Naive thymus-derived CD4-positive, alpha-beta T cell (primary cell): ENCODE data around the gene FSD1L. TPM values are rescaled to one million over a fixed set of nuclear protein-coding genes. Genes with fewer than 3 reads are reported as not detected.

ENCODE experiments used
- ATAC-seq: fragments of 150-1000 bp; cut with Tn5 transposase; 2 replicates; pipeline ENCODE4 v1.10.0; 2021; ENCODE audit warnings: mild to moderate bottlenecking, moderate library complexity
- CTCF ChIA-PET: fragments of 350-600 bp; sonication (Branson Sonifier 250); formaldehyde crosslinking; loops from one replicate; lab custom pipeline; 2021; ENCODE audit warnings: antibody characterized with exemption; lab: Charles Lee
- POLR2A ChIA-PET: fragments of 350-600 bp; sonication (Branson Sonifier 250); formaldehyde crosslinking; loops from one replicate; lab custom pipeline; 2021; ENCODE audit warnings: antibody characterized with exemption, inconsistent platforms; lab: Charles Lee
- DNase-seq, 9 donors: peaks; one replicate each; pipeline versions ENCODE4 v3.0.0 to v3.0.0-alpha.2; 2020 to 2022; ENCODE audit warnings: mixed read lengths in 1 of 9
- H3K27ac ChIP-seq: one replicate; pipeline ENCODE4 v1.7.0; 2013; ENCODE audit warnings: mild to moderate bottlenecking, low read depth, low read length, moderate library complexity
- H3K27me3 ChIP-seq, 2 donors: one replicate each; pipeline ENCODE4 v1.7.0; 2013; ENCODE audit warnings: low read length in 2 of 2, mild to moderate bottlenecking in 2 of 2, moderate library complexity in 2 of 2; ENCODE audit not compliant: control insufficient read depth in 2 of 2, insufficient read depth in 2 of 2
- H3K36me3 ChIP-seq, 3 experiments: 1 replicate in 2 of 3; 2 replicates in 1 of 3; pipeline ENCODE4 v1.7.0; 2013; ENCODE audit warnings: low read length in 3 of 3, mild to moderate bottlenecking in 3 of 3, moderate library complexity in 1 of 3; ENCODE audit not compliant: insufficient read depth in 3 of 3, control insufficient read depth in 2 of 3
- H3K4me1 ChIP-seq, 2 donors: one replicate each; pipeline ENCODE4 v1.7.0; 2013; ENCODE audit warnings: low read length in 2 of 2, mild to moderate bottlenecking in 2 of 2, moderate library complexity in 1 of 2; ENCODE audit not compliant: control insufficient read depth in 2 of 2, insufficient read depth in 2 of 2
- H3K4me3 ChIP-seq: 2 replicates; pipeline ENCODE4 v1.7.0; 2013; ENCODE audit warnings: mild to moderate bottlenecking, low read length
- H3K9me3 ChIP-seq, 3 experiments: 1 replicate in 2 of 3; 2 replicates in 1 of 3; pipeline ENCODE4 v1.7.0; 2013; ENCODE audit warnings: low read length in 3 of 3; ENCODE audit not compliant: control insufficient read depth in 2 of 3
- H3K27ac Mint-ChIP-seq, 9 donors: one replicate each; pipeline ENCODE4 v1.8.0; 2020 to 2022; ENCODE audit warnings: mixed read lengths in 9 of 9, mild to moderate bottlenecking in 8 of 9, moderate library complexity in 5 of 9, inconsistent platforms in 2 of 9
- H3K27me3 Mint-ChIP-seq, 5 donors: one replicate each; pipeline ENCODE4 v1.8.0; 2021 to 2022; ENCODE audit warnings: mixed read lengths in 5 of 5, mild to moderate bottlenecking in 1 of 5
- H3K36me3 Mint-ChIP-seq, 5 donors: one replicate each; pipeline ENCODE4 v1.8.0; 2020 to 2022; ENCODE audit warnings: mixed read lengths in 5 of 5, mild to moderate bottlenecking in 3 of 5, inconsistent platforms in 1 of 5
- H3K4me1 Mint-ChIP-seq, 7 donors: one replicate each; pipeline ENCODE4 v1.8.0; 2020 to 2022; ENCODE audit warnings: mixed read lengths in 7 of 7, mild to moderate bottlenecking in 3 of 7, inconsistent platforms in 1 of 7
- H3K4me3 Mint-ChIP-seq, 10 donors: one replicate each; pipeline ENCODE4 v1.8.0; 2020 to 2022; ENCODE audit warnings: mild to moderate bottlenecking in 10 of 10, mixed read lengths in 10 of 10, moderate library complexity in 6 of 10, inconsistent platforms in 2 of 10
- H3K9me3 Mint-ChIP-seq, 11 donors: one replicate each; pipeline ENCODE4 v1.8.0; 2020 to 2022; ENCODE audit warnings: mixed read lengths in 11 of 11, mild to moderate bottlenecking in 4 of 11, inconsistent platforms in 1 of 11, moderate library complexity in 1 of 11
- intact Hi-C, 2 donors: fragments of 100-400 bp; cut with micrococcal nuclease; formaldehyde crosslinking; loops; one replicate each; pipeline ENCODE4 v1.15.1; 2023
- polyA plus RNA-seq, 2 donors: library from polyadenylated mRNA; unstranded; fragments of 300-500 nt; fragmentation: Illumina TruSeq; gene quantifications; one replicate each; pipeline ENCODE4 v1.2.3, GENCODE V29; 2021
- total RNA-seq, 6 experiments: library from RNA in 5 of 6; stranded (reverse) in 5 of 6; gene quantifications; 1 replicate in 5 of 6; 2 replicates in 1 of 6; pipeline ENCODE4 v1.2.3 and lab custom pipeline; 2021 to 2026

Gene FSD1L
- total and polyA plus RNA-seq, 7 experiments from 2014 or later: 0.08 to 5.8 (median 0.61) TPM

DNA sequence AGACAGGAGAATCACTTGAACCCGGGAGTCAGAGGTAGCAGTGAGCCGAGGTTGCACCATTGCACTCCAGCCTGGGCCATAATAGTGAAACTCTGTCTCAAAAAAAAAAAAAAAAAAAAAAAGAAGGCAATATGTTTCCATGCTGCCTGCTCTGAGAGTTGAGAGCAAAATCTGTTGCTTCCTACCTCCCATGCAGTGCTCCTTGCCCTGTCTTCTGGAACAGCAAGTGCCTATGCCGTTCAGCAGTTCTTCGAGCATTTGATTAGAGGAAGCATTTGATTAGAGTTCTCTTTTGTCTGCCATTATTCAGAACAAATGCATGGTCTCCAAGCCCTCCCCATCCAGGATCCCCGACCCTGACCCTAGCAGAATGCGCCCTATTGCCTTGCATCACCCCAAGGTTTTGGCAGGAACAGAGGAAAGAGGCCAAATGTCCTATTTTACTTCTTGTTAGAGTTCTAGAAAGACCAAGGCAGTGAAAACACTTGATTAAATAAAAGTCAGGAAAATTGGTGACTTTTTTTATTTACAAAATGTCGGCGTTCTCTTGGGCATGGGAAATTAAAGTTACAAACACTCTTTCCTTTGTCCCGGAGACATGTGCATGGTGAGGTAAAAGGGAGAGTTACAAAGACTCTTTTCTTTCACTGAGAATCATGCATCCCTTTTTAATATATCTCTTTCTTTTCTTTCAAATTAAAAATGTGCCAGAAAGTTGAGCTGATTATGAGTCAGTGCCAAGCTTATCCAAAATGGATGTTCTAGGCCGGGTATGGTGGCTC, 27.8 kb upstream of the FSD1L start:
- no peaks in the 10 kb centered on the region for H3K36me3 Mint-ChIP-seq
- no peak overlapping the region for H3K27ac Mint-ChIP-seq
- no peaks in the 10 kb centered on the region for H3K36me3 ChIP-seq
- intact Hi-C loops: loop anchor here in 1 of 2 donors (5.0 kb wide), 1 partner anchor 453 kb away; no protein-coding TSS in a partner anchor
- peaks cover 2 to 9% (median 4%) of the 10 kb centered on the region in 5 donors for H3K27me3 Mint-ChIP-seq
- no peak overlapping the region for H3K27ac ChIP-seq
- no peaks in the 10 kb centered on the region for H3K4me1 ChIP-seq
- no peaks in the 10 kb centered on the region for H3K27me3 ChIP-seq
- no peaks in the 10 kb centered on the region for H3K9me3 Mint-ChIP-seq
- no peaks in the 10 kb centered on the region for H3K9me3 ChIP-seq
- no peak for ATAC-seq
- H3K4me3 ChIP-seq: no peak overlapping the region
- no peak for DNase-seq
- ChIA-PET CTCF (interaction anchor here (5.4 kb wide), 1 partner anchor 556 kb away, joined by 28 read pairs; no protein-coding TSS in a partner anchor), POLR2A (no interaction called here)
- no peak overlapping the region for H3K4me3 Mint-ChIP-seq
- H3K4me1 Mint-ChIP-seq: peaks cover 0 to 19% (median 0%) of the 10 kb centered on the region in 7 donors

DNA sequence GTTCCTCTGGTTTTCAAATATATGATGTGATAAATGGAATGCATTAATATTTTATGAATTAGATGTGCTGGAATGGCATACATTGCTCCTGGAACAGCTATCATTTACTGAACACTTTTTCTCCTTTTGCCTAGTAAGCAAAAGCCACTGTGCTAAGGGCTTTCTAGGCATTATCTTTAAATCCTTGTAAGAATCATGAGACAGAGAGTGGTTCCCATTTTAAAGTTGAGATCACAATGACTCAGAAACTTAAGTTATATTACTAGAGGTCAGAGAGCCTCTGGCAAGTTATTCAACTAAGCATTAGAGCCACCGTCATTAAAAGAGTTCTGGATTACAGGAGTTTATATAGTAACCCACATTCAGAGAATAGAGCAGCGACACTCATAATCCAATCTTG, 26.7 kb upstream of the FSD1L start:
- Histone ChIP-seq H3K27me3 (no peaks in the 10 kb centered on the region), H3K9me3 (no peaks in the 10 kb centered on the region), H3K36me3 (no peaks in the 10 kb centered on the region), H3K4me1 (no peaks in the 10 kb centered on the region), H3K4me3 (no peak overlapping the region), H3K27ac (no peak overlapping the region)
- Mint-ChIP-seq H3K4me3 (no peak overlapping the region), H3K27me3 (peaks cover 0 to 4% (median 0%) of the 10 kb centered on the region in 5 donors), H3K27ac (no peak overlapping the region), H3K36me3 (no peaks in the 10 kb centered on the region), H3K9me3 (no peaks in the 10 kb centered on the region), H3K4me1 (peaks cover 0 to 15% (median 0%) of the 10 kb centered on the region in 7 donors)
- ATAC-seq (no peak), DNase-seq (no peak)
- intact Hi-C loops: no loop called here
- CTCF ChIA-PET: interaction anchor here (1.0 kb wide), 1 partner anchor 12 kb away, joined by 3 read pairs; no protein-coding TSS in a partner anchor
- POLR2A ChIA-PET: no interaction called here

DNA sequence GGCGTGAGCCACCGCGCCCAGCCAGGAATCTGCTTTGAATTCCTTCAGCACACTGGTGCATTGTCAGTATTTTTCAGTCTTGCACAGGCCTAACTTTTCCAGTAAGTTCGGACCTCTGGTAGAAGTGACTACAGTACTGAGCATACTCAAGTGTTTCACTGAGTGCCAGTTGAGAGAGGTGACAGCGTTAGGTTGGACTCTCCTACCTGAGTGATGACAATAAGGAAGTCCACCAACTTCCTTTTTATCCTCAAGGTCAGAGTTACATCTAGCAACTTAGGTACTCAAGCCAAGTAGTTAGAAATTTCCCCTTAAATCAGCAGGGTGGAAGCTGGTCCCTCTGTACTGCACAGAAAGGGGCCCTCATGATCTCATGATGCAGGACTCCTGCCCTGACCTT, 26.0 kb upstream of the FSD1L start:
- POLR2A ChIA-PET: no interaction called here
- H3K27ac ChIP-seq: no peak overlapping the region
- intact Hi-C loops: no loop called here

DNA sequence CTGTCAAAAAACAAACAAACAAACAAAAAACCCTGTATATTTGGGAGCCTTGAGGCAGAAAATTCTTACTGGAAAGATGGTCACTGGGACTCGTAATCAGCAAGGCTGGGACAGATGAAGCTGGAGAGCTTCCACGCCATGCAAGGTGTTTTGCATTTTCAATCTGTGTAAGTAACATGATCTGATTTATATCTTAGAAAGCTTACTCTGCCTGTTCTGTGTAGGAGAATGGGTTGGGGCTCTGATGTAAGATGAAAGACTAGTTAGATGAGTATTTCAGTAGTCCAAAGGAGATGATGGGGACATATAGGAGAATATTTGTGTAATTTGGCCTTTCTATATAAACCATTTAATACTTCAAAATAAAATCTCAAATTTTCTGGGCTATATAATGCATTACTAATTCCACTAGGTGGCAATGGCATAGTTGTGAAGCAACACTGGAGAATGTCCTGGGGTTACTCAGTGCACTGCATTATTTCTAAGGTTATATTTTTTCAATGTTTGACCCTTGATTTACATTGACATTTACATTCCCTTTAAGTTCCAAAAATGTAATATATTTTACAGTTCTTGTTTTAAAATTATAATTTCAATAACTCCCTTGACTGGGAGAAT, 21.9 kb upstream of the FSD1L start:
- Mint-ChIP-seq H3K4me3 (no peak overlapping the region), H3K27ac (no peak overlapping the region), H3K4me1 (no peaks in the 10 kb centered on the region), H3K9me3 (no peaks in the 10 kb centered on the region), H3K36me3 (no peaks in the 10 kb centered on the region), H3K27me3 (peaks cover 0 to 4% (median 0%) of the 10 kb centered on the region in 5 donors)
- Histone ChIP-seq H3K4me1 (no peaks in the 10 kb centered on the region), H3K27ac (no peak overlapping the region), H3K4me3 (no peak overlapping the region), H3K9me3 (no peaks in the 10 kb centered on the region), H3K36me3 (no peaks in the 10 kb centered on the region), H3K27me3 (no peaks in the 10 kb centered on the region)
- ChIA-PET CTCF (interaction anchor here (0.7 kb wide), 1 partner anchor 32 kb away, joined by 4 read pairs; no protein-coding TSS in a partner anchor), POLR2A (no interaction called here)
- intact Hi-C loops: loop anchor here (1.0 to 5.0 kb wide), 2 partner anchors 56 to 292 kb away; no protein-coding TSS in a partner anchor
- no peak for ATAC-seq
- no peak for DNase-seq

More for the DNA sequence above, 26.0 kb upstream of the FSD1L start:
- Histone ChIP-seq H3K27me3 (no peaks in the 10 kb centered on the region), H3K4me3 (no peak overlapping the region), H3K36me3 (no peaks in the 10 kb centered on the region), H3K9me3 (no peaks in the 10 kb centered on the region), H3K4me1 (no peaks in the 10 kb centered on the region)
- H3K27ac Mint-ChIP-seq: no peak overlapping the region
- H3K27me3 Mint-ChIP-seq: peaks cover 0 to 4% (median 0%) of the 10 kb centered on the region in 5 donors
- H3K36me3 Mint-ChIP-seq: no peaks in the 10 kb centered on the region
- H3K4me3 Mint-ChIP-seq: no peak overlapping the region
- H3K4me1 Mint-ChIP-seq: peaks cover 0 to 8% (median 0%) of the 10 kb centered on the region in 7 donors
- H3K9me3 Mint-ChIP-seq: no peaks in the 10 kb centered on the region
- ATAC-seq: no peak
- CTCF ChIA-PET: no interaction called here
- no peak for DNase-seq

DNA sequence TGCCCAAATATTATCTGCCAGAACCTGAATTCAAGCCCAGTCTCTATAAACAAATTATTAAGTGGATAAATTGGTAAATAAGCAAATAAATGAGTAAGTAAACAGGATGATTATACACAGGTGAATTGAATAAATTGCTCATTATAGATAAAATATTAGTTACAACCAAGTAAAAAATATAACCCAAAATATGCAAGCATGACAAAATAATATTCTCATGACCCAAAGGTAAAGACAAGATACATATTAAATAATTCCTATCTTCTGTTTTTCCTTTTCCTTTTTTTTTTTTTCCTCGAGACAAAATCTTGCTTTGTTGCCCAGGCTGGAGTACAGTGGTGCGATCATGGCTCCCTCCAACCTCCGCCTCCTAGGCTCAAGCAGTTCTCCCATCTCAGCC, 21.2 kb upstream of the FSD1L start:
- H3K27me3 Mint-ChIP-seq: peaks cover 0 to 4% (median 0%) of the 10 kb centered on the region in 5 donors
- no peaks in the 10 kb centered on the region for H3K36me3 ChIP-seq
- H3K27ac ChIP-seq: no peak overlapping the region
- no peaks in the 10 kb centered on the region for H3K36me3 Mint-ChIP-seq
- no peak overlapping the region for H3K27ac Mint-ChIP-seq
- ATAC-seq (no peak), DNase-seq (no peak)
- H3K4me1 ChIP-seq: no peaks in the 10 kb centered on the region
- H3K27me3 ChIP-seq: no peaks in the 10 kb centered on the region
- intact Hi-C loops: loop anchor here (1.0 to 5.0 kb wide), 2 partner anchors 56 to 292 kb away; no protein-coding TSS in a partner anchor
- no peaks in the 10 kb centered on the region for H3K4me1 Mint-ChIP-seq
- H3K4me3 Mint-ChIP-seq: no peak overlapping the region
- H3K9me3 ChIP-seq: no peaks in the 10 kb centered on the region
- H3K9me3 Mint-ChIP-seq: no peaks in the 10 kb centered on the region
- POLR2A ChIA-PET: no interaction called here
- CTCF ChIA-PET: interaction anchor here (0.7 kb wide), 1 partner anchor 31 kb away, joined by 4 read pairs; no protein-coding TSS in a partner anchor
- H3K4me3 ChIP-seq: no peak overlapping the region

DNA sequence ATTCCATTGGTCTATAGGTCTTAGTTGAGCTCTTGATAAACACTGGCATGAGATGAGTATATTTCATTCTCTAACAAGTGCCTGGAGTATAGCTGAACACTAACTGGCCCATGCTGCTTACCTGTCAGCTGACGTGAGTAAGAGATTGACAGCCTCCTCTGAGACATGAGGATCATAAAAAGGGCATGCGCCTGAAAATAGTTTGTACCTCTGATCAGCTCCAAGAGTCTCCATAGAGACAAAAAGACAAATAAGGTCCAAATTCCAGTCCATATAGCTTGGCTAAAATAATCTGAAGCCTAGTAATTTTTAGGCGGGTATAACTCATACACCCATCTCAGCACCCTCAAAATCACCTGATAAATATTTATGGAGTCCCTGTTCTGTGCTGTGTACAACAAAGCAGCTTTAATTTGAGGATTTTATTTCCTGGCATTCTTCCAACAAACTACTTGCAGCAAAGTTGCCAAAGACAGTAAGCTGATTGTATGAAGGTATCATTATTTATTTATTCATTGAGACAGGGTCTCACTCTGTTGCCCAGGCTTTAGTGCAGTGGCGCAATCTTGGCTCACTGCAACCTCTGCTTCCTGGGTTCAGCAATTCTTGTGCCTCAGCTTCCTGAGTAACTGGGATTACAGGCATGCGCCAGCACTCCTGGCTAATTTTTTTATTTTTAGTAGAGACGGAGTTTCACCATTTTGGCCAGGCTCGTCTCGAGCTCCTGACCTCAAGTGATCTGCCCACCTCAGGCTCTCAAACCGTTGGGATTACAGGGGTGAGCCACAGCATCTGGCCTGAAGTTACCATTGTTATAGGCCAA, 16.2 kb upstream of the FSD1L start:
- ATAC-seq (no peak), DNase-seq (no peak)
- Mint-ChIP-seq H3K36me3 (peaks cover 0 to 3% (median 0%) of the 10 kb centered on the region in 5 donors), H3K27me3 (peaks cover 0 to 10% (median 0%) of the 10 kb centered on the region in 5 donors), H3K4me1 (no peaks in the 10 kb centered on the region), H3K27ac (no peak overlapping the region), H3K4me3 (no peak overlapping the region), H3K9me3 (peaks cover 0 to 4% (median 0%) of the 10 kb centered on the region in 11 donors)
- Histone ChIP-seq H3K27me3 (no peaks in the 10 kb centered on the region), H3K4me1 (no peaks in the 10 kb centered on the region), H3K27ac (no peak overlapping the region), H3K36me3 (no peaks in the 10 kb centered on the region), H3K4me3 (no peak overlapping the region), H3K9me3 (no peaks in the 10 kb centered on the region)
- intact Hi-C loops: no loop called here
- POLR2A ChIA-PET: no interaction called here
- CTCF ChIA-PET: interaction anchor here (1.0 to 1.1 kb wide), 2 partner anchors 11 to 16 kb away, joined by 3 to 4 read pairs; no protein-coding TSS in a partner anchor
